Measurements from ENCODE around the gene AK2.

- TF ChIP-seq POLR2A (IDR thresholded peaks at IDR 0.05), result no peak
- TF ChIP-seq, protein P1, sequence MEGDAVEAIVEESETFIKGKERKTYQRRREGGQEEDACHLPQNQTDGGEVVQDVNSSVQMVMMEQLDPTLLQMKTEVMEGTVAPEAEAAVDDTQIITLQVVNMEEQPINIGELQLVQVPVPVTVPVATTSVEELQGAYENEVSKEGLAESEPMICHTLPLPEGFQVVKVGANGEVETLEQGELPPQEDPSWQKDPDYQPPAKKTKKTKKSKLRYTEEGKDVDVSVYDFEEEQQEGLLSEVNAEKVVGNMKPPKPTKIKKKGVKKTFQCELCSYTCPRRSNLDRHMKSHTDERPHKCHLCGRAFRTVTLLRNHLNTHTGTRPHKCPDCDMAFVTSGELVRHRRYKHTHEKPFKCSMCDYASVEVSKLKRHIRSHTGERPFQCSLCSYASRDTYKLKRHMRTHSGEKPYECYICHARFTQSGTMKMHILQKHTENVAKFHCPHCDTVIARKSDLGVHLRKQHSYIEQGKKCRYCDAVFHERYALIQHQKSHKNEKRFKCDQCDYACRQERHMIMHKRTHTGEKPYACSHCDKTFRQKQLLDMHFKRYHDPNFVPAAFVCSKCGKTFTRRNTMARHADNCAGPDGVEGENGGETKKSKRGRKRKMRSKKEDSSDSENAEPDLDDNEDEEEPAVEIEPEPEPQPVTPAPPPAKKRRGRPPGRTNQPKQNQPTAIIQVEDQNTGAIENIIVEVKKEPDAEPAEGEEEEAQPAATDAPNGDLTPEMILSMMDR (IDR thresholded peaks at IDR 0.05), result no peak
Measured at GRCh38 chr1:32990887-32991286, 45.8 kb downstream of the AK2 start.

Data from sigmoid colon (tissue), 3 donors.